ENCODE data around the gene DSCAML1. TPM values are rescaled to one million over a fixed set of nuclear protein-coding genes. Genes with fewer than 3 reads are reported as not detected.
A peak's percentile ranks its signal among the peaks of the same experiment; 100 is the strongest.

DSCAML1 gene
- total RNA-seq, 1 donor from 2014 or later, result 1.3 TPM

DNA sequence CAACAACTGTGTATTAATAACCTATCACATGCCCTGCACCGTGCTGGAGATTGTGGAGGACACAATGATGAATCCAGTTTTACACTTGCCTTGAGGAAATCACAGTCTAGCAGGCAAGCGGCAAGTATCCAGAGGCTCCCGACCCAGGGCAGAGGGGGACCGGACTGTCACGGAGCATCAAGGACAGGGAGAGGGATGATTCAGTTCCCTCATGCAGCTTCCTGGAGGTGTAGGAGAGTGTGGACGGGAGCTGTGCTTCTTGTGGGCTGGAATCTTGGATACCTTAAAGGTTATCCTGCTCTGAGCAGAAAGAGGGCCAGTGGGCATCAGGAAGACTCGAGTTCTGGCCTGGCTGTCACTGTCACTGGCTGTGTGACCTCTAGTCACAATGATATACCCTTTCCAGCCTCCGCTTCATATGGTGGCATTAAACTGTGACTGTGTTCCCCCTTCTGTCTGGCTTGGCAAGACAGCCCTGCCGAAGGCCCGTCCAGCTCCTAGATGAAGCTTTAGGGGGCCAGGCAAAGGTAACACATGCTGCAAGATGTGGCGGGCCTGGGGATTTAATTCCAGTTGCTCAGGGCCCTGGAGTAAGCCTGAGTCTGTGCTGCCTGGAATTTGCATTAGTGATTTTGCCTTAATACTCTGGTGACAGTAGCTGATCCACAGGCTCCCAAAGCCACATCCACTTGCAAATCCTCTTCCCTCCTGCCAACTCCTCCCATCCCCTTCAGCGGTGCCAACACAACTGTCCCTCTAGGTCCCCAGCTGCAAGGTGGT lies 162.8 kb downstream of the DSCAML1 start:
- Histone ChIP-seq H3K27me3 (no peaks in the 10 kb centered on the region), H3K36me3 (no peaks in the 10 kb centered on the region), H3K4me3 (no peak overlapping the region), H3K27ac (no peak overlapping the region), H3K4me1 (no peaks in the 10 kb centered on the region), H3K9me3 (no peaks in the 10 kb centered on the region)
- DNase-seq (no peak), ATAC-seq (no peak)
- intact Hi-C loops (cut with DNase I), result no loop called here
- TF ChIP-seq, protein P1, sequence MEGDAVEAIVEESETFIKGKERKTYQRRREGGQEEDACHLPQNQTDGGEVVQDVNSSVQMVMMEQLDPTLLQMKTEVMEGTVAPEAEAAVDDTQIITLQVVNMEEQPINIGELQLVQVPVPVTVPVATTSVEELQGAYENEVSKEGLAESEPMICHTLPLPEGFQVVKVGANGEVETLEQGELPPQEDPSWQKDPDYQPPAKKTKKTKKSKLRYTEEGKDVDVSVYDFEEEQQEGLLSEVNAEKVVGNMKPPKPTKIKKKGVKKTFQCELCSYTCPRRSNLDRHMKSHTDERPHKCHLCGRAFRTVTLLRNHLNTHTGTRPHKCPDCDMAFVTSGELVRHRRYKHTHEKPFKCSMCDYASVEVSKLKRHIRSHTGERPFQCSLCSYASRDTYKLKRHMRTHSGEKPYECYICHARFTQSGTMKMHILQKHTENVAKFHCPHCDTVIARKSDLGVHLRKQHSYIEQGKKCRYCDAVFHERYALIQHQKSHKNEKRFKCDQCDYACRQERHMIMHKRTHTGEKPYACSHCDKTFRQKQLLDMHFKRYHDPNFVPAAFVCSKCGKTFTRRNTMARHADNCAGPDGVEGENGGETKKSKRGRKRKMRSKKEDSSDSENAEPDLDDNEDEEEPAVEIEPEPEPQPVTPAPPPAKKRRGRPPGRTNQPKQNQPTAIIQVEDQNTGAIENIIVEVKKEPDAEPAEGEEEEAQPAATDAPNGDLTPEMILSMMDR (IDR thresholded peaks at IDR 0.05), result no peak

DNA sequence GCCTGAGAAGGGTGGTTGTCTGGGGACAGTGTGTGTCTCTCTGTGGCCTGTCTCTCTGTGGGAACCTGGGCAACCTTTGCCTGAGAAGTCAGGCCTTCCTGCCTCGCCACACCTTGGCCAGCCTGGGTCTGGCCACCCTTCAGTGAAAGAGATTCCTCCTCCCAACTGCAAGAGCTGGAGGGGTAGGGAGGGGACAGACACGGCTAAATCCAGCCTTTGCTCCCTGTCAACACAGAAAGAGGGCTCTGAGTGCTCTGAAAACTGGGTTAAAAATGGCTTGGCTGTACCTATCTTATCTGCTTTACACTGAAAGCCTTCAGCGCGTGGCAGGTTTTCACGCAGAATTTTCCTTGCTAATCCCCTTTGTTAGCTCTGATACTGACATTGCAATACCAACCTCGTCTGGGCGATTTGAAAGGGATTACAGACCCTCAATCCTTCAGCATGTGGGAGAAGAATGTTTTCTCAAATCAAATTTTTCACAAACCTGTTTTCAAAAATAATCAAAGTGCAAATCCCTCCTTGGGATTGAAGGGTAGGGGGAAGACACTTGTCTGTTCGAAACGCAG lies 163.7 kb downstream of the DSCAML1 start:
- Histone ChIP-seq H3K27ac (no peak overlapping the region), H3K4me3 (no peak overlapping the region), H3K9me3 (no peaks in the 10 kb centered on the region), H3K27me3 (no peaks in the 10 kb centered on the region), H3K36me3 (no peaks in the 10 kb centered on the region), H3K4me1 (no peaks in the 10 kb centered on the region)
- TF ChIP-seq, protein P1 (IDR thresholded peaks at IDR 0.05), result no peak
- intact Hi-C loops (cut with DNase I), result no loop called here
- no peak for ATAC-seq
- peak; percentile 30 for DNase-seq

DNA sequence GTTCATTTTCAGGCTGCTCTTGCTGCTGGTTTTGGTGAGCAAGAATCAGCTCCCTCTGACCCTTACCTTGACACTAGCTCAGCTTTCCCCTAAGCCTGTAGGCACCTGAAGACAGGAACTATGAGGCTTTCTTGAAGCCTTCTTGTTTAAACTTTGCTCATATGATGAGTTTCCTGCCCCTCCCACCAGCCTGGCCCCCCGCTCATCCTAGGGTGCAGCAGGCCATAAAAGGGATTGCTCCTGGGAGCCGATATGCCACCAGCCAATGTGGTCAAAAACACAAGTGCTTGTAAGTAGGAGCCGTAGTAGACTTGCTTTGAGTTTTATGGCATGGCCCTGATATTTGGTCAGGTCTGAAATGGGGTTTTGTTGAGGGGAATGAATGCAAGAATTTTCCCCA lies 164.7 kb downstream of the DSCAML1 start:
- Histone ChIP-seq H3K4me1 (no peaks in the 10 kb centered on the region), H3K27ac (no peak overlapping the region), H3K9me3 (no peaks in the 10 kb centered on the region), H3K4me3 (no peak overlapping the region), H3K27me3 (no peaks in the 10 kb centered on the region), H3K36me3 (no peaks in the 10 kb centered on the region)
- peak; percentile 21 for DNase-seq
- TF ChIP-seq, protein P1 (IDR thresholded peaks at IDR 0.05), result no peak
- ATAC-seq, result no peak
- intact Hi-C loops (cut with DNase I), result no loop called here

DNA sequence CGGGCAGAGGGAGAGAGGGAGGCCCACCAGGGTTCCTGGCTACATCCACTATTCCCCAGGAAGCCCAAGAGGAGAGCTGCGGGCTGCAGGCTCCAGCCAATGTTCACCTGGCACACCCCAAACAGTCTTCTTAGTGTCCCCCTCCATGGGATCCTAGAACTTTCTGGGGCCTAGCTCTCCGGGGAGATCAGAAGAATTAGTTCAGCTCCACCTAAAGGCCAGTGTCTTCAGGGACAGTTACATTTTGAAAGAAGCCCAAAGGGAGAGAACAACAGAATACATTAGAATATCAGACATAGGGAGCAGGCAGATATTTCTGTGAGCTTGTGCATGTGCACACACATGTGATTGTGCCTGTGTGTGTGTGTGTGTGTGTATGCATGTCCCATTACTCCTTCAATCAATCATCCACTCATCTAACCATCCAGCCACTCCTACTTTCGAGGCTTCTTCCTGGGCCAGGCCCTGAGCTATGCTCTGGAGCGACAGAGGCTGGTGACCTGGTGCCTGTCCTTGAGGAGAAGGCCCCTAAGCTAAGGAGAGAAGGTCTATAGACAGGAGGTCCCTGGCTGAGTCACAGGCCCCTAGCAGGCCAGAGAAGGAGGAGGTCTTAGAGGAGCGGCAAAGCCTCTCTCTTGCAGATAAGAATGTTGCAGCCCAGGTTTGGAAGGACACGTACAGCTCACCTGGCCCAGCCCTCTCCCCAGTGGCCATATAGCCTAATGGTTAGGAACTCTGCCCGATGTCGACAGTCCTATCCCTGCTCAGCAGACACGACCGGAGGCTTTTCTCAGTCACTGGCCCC lies 165.5 kb downstream of the DSCAML1 start:
- no peak overlapping the region for H3K27ac ChIP-seq
- H3K4me3 ChIP-seq, result no peak overlapping the region
- TF ChIP-seq, protein P1 (IDR thresholded peaks at IDR 0.05), result no peak
- intact Hi-C loops (cut with DNase I), result no loop called here
- ATAC-seq, result no peak
- H3K9me3 ChIP-seq, result no peaks in the 10 kb centered on the region
- no peaks in the 10 kb centered on the region for H3K27me3 ChIP-seq
- DNase-seq, result peak; percentile 40
- H3K4me1 ChIP-seq, result no peaks in the 10 kb centered on the region
- no peaks in the 10 kb centered on the region for H3K36me3 ChIP-seq

DNA sequence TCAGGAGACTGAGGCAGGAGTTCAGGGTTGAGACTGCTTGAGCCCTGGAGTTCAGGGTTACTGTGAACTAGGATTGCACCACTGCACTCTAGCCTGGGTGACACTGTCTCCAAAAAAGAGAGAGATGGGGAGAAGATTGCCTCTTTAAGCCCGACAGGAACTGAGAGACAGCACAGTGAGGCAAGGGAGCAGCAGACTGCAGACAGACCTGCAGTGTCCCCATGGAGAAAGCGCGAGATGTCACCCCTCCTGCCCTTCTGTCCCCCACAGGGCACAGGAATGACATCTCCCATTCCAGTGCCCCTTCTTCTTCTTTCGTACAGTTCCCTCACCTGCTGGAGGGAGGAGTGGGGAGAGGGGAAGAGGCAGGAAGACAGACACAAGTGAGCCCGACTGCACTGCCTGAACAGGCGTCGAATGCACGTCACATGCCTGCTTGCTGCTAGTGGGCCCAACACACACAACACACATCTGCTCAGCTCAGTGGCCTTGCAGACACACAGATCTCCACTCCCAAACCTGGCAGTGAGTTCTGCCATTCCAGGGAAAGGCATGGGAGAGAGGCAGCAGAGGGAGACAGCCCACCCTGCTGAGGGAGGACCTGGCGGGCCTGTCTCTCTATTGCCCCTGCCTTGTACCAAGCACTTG lies 167.0 kb downstream of the DSCAML1 start:
- no peaks in the 10 kb centered on the region for H3K36me3 ChIP-seq
- DNase-seq (peak; percentile 33), ATAC-seq (no peak)
- no peaks in the 10 kb centered on the region for H3K9me3 ChIP-seq
- no peak overlapping the region for H3K4me3 ChIP-seq
- H3K27ac ChIP-seq, result no peak overlapping the region
- intact Hi-C loops (cut with DNase I), result no loop called here
- no peaks in the 10 kb centered on the region for H3K27me3 ChIP-seq
- H3K4me1 ChIP-seq, result no peaks in the 10 kb centered on the region
- TF ChIP-seq, protein P1 (IDR thresholded peaks at IDR 0.05), result no peak
